HCT116 (cell line): ENCODE measurements around the gene VPS39. TPM values are rescaled to one million over a fixed set of nuclear protein-coding genes. Genes with fewer than 3 reads are reported as not detected.

Experiments
- ATAC-seq: fragments of 200-7000 bp; cut with Tn5 transposase; 2 replicates; pipeline ENCODE4 v1.9.1; 2020; ENCODE audit warnings: mild to moderate bottlenecking, moderate library complexity
- BruUV-seq: library from RNA; stranded (reverse); fragments of 400-500 nt; replicated peaks from 2 replicates; lab custom pipeline; 2021; lab: Mats Ljungman, UMichigan
- CTCF ChIA-PET: fragments of 300-600 bp; sonication (Branson Sonifier 250); formaldehyde crosslinking; loops from one replicate; lab custom pipeline; 2021; ENCODE audit warnings: antibody characterized with exemption; lab: Charles Lee
- POLR2A ChIA-PET: fragments of 300-600, 350-600 bp; sonication (Branson Sonifier 250); formaldehyde crosslinking; loops from one replicate; lab custom pipeline; 2021; ENCODE audit warnings: antibody characterized with exemption; lab: Charles Lee
- RAD21 ChIA-PET, 2 experiments: fragments of 300-600 bp; sonication (Branson Sonifier 250); formaldehyde crosslinking; loops; one replicate each; lab custom pipeline; 2023; ENCODE audit warnings: low total read pairs in 2 of 2; ENCODE audit not compliant: uncharacterized antibody in 2 of 2, unreplicated experiment in 2 of 2, low non-redundant PET in 1 of 2; lab: Charles Lee
- DNase-seq: peaks from one replicate; pipeline ENCODE4 v3.0.0-alpha.2; 2010; ENCODE audit warnings: low read depth, low spot score
- H2AFZ ChIP-seq: fragments of 200-600 bp; shearing (Covaris generic), sonication (generic); 2 replicates; pipeline ENCODE4 v1.6.1; 2017; ENCODE audit warnings: low read depth, mixed run types, mixed read lengths, antibody characterized with exemption, low read length; ENCODE audit not compliant: poor library complexity, severe bottlenecking
- H3K27ac ChIP-seq: 2 replicates; pipeline ENCODE4 v1.5.1; 2012; ENCODE audit warnings: low read depth, low read length
- H3K27me3 ChIP-seq: fragments of 200-600 bp; sonication (generic); 2 replicates; pipeline ENCODE4 v1.6.1; 2016; ENCODE audit warnings: mixed run types, low read length, mixed read lengths; ENCODE audit not compliant: insufficient read depth
- H3K36me3 ChIP-seq, 2 experiments: fragments of 200-500 bp in 1 of 2; fragments of 200-600 bp in 1 of 2; sonication (Bioruptor generic) in 1 of 2; sonication (generic) in 1 of 2; 2 replicates each; pipeline versions ENCODE4 v1.5.1 to v1.6.1; 2014 to 2016; ENCODE audit warnings: low read length in 2 of 2, inconsistent platforms in 1 of 2, mixed read lengths in 1 of 2, mixed run types in 1 of 2; ENCODE audit not compliant: insufficient read depth in 2 of 2, control insufficient read depth in 1 of 2
- H3K4me1 ChIP-seq, 2 experiments: fragments of 200-600 bp in 1 of 2; sonication (generic) in 1 of 2; 2 replicates each; pipeline versions ENCODE4 v1.5.1 to v1.6.1; 2012 to 2017; ENCODE audit warnings: low read length in 2 of 2, inconsistent platforms in 1 of 2, mild to moderate bottlenecking in 1 of 2, mixed read lengths in 1 of 2, mixed run types in 1 of 2, moderate library complexity in 1 of 2; ENCODE audit not compliant: insufficient read depth in 2 of 2, control insufficient read depth in 1 of 2
- H3K4me2 ChIP-seq: fragments of 200-600 bp; sonication (generic); 2 replicates; pipeline ENCODE4 v1.6.1; 2017; ENCODE audit warnings: mixed run types, low read length, mixed read lengths
- H3K4me3 ChIP-seq, 2 experiments: fragments of 200-600 bp in 1 of 2; sonication (generic) in 1 of 2; replicated peaks in 1 of 2; 2 replicates each; pipeline ENCODE4 v1.5.1; 2011 to 2016; ENCODE audit warnings: low read length in 2 of 2, control low read depth in 1 of 2, low read depth in 1 of 2, mild to moderate bottlenecking in 1 of 2, mixed read lengths in 1 of 2, mixed run types in 1 of 2
- H3K79me2 ChIP-seq: fragments of 200-600 bp; sonication (generic); 2 replicates; pipeline ENCODE4 v1.6.1; 2017; ENCODE audit warnings: mild to moderate bottlenecking, mixed run types, low read length, moderate library complexity, mixed read lengths; ENCODE audit not compliant: insufficient read depth
- H3K9ac ChIP-seq: fragments of 200-600 bp; sonication (generic); 2 replicates; pipeline ENCODE4 v1.6.1; 2016; ENCODE audit warnings: low read length, mixed read lengths
- H3K9me2 ChIP-seq: fragments of 200-600 bp; sonication (generic), shearing (Covaris generic); 2 replicates; pipeline ENCODE4 v1.6.1; 2017; ENCODE audit warnings: mixed run types, mild to moderate bottlenecking, moderate library complexity; ENCODE audit not compliant: insufficient read depth
- H3K9me3 ChIP-seq, 2 experiments: fragments of 200-500 bp in 1 of 2; fragments of 200-600 bp in 1 of 2; sonication (Bioruptor generic) in 1 of 2; sonication (generic) in 1 of 2; 2 replicates each; pipeline ENCODE4 v1.6.1; 2014 to 2017; ENCODE audit warnings: low read length in 2 of 2, mixed read lengths in 2 of 2, inconsistent platforms in 1 of 2, low read depth in 1 of 2, mild to moderate bottlenecking in 1 of 2, mixed run types in 1 of 2, moderate library complexity in 1 of 2; ENCODE audit not compliant: control insufficient read depth in 1 of 2, insufficient read depth in 1 of 2
- H4K20me1 ChIP-seq: fragments of 200-600 bp; sonication (generic), shearing (Covaris generic); 2 replicates; pipeline ENCODE4 v1.6.1; 2017; ENCODE audit warnings: mixed run types, mild to moderate bottlenecking, moderate library complexity; ENCODE audit not compliant: insufficient read depth
- CBX3 ChIP-seq: IDR thresholded peaks from 2 replicates; pipeline ENCODE4 v1.6.1; 2012; ENCODE audit warnings: low read depth
- CEBPB ChIP-seq: IDR thresholded peaks from 2 replicates; pipeline ENCODE4 v1.6.1; 2012; ENCODE audit warnings: low read depth
- ELF1 ChIP-seq: IDR thresholded peaks from 2 replicates; pipeline ENCODE4 v1.6.1; 2012; ENCODE audit warnings: low read depth, borderline replicate concordance
- EZH2phosphoT487 ChIP-seq: fragments of 200-600 bp; IDR thresholded peaks from 2 replicates; pipeline ENCODE4 v1.6.1; 2018; ENCODE audit warnings: antibody characterized with exemption, borderline replicate concordance
- MAX ChIP-seq: IDR thresholded peaks from 2 replicates; pipeline ENCODE4 v1.6.1; 2012
- SIN3A ChIP-seq: IDR thresholded peaks from 2 replicates; pipeline ENCODE4 v1.6.1; 2012; ENCODE audit warnings: low read depth
- YY1 ChIP-seq: IDR thresholded peaks from 2 replicates; pipeline ENCODE4 v1.6.1; 2011; ENCODE audit warnings: low read length, low read depth, moderate library complexity, mild to moderate bottlenecking; ENCODE audit not compliant: insufficient replicate concordance; ENCODE audit errors: extremely low read depth
- intact Hi-C: fragments of 100-400 bp; cut with micrococcal nuclease; formaldehyde crosslinking; loops from 2 replicates; pipeline ENCODE4 v1.10.0; 2022
- total RNA-seq: library from RNA; stranded (reverse); gene quantifications from one replicate; pipeline ENCODE4 v1.2.1, GENCODE V29; 2021; ENCODE audit not compliant: unreplicated experiment
- TF ChIP-seq, protein P1 (sequence below), 3 experiments: fragments of 200-600 bp in 1 of 3; sonication (generic) in 1 of 3; IDR thresholded peaks in 2 of 3; conservative IDR thresholded peaks in 1 of 3; 2 replicates each; pipeline ENCODE4 v1.5.1; 2012 to 2017; ENCODE audit warnings: low read depth in 2 of 3, low read length in 2 of 3, antibody characterized with exemption in 1 of 3, borderline replicate concordance in 1 of 3, control low read depth in 1 of 3, mild to moderate bottlenecking in 1 of 3, mixed read lengths in 1 of 3, mixed run types in 1 of 3, moderate library complexity in 1 of 3; ENCODE audit not compliant: insufficient read depth in 1 of 3
- TF ChIP-seq, protein P2 (sequence below): IDR thresholded peaks from 2 replicates; pipeline ENCODE4 v1.6.1; 2012
- TF ChIP-seq, protein P3 (sequence below): IDR thresholded peaks from 2 replicates; pipeline ENCODE4 v1.6.1; 2012; ENCODE audit warnings: low read depth

VPS39 gene
- total RNA-seq, 1 experiment from 2014 or later = 40.1 TPM

DNA sequence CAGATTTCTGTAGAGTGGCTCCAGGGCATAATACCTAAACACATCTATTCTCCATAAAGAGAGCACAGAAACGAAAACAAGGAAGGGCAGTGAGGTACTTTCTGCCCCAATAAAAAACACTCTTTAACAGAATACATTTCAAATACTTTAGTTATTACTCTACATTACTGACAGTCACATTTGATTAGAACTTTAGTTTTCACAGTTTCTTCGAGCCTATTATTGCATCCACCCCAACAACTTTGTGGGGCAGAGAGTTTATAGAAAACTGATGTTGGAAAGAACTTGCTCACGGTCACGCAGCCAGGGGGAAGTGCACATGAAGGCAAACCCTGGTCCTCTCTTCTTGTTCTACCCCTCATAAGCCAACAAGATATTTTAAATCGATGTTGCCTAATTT is 9.0 kb downstream of the VPS39 start:
- DNase-seq = no peak
- ChIA-PET POLR2A (no interaction called here), RAD21 (no interaction called here), CTCF (no interaction called here)
- TSS peak; percentile 3 for BruUV-seq
- H3K9me3 ChIP-seq = no peaks in the 10 kb centered on the region
- H3K4me1 ChIP-seq = no peaks in the 10 kb centered on the region
- no peaks in the 10 kb centered on the region for H4K20me1 ChIP-seq
- no peak overlapping the region for H2AFZ ChIP-seq
- H3K4me2 ChIP-seq = no peak overlapping the region
- peaks cover 0 to 2% of the 10 kb centered on the region in 2 experiments; a peak in 2 of 4 replicates for H3K36me3 ChIP-seq
- H3K9ac ChIP-seq = no peak overlapping the region
- TF ChIP-seq, protein P1, sequence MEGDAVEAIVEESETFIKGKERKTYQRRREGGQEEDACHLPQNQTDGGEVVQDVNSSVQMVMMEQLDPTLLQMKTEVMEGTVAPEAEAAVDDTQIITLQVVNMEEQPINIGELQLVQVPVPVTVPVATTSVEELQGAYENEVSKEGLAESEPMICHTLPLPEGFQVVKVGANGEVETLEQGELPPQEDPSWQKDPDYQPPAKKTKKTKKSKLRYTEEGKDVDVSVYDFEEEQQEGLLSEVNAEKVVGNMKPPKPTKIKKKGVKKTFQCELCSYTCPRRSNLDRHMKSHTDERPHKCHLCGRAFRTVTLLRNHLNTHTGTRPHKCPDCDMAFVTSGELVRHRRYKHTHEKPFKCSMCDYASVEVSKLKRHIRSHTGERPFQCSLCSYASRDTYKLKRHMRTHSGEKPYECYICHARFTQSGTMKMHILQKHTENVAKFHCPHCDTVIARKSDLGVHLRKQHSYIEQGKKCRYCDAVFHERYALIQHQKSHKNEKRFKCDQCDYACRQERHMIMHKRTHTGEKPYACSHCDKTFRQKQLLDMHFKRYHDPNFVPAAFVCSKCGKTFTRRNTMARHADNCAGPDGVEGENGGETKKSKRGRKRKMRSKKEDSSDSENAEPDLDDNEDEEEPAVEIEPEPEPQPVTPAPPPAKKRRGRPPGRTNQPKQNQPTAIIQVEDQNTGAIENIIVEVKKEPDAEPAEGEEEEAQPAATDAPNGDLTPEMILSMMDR (IDR thresholded peaks at IDR 0.05 in 2 of 3, conservative IDR thresholded peaks at IDR 0.05 in 1 of 3; ENCODE audit: borderline replicate concordance in 1 of 3, insufficient read depth in 1 of 3, low read depth in 2 of 3, low read length in 2 of 3) = no peak
- TF ChIP-seq CBX3 (no peak), CEBPB (no peak), SIN3A (no peak), MAX (no peak), ELF1 (no peak), YY1 (no peak), EZH2phosphoT487 (no peak)
- TF ChIP-seq, protein P2, sequence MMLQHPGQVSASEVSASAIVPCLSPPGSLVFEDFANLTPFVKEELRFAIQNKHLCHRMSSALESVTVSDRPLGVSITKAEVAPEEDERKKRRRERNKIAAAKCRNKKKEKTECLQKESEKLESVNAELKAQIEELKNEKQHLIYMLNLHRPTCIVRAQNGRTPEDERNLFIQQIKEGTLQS = no peak
- TF ChIP-seq, protein P3, sequence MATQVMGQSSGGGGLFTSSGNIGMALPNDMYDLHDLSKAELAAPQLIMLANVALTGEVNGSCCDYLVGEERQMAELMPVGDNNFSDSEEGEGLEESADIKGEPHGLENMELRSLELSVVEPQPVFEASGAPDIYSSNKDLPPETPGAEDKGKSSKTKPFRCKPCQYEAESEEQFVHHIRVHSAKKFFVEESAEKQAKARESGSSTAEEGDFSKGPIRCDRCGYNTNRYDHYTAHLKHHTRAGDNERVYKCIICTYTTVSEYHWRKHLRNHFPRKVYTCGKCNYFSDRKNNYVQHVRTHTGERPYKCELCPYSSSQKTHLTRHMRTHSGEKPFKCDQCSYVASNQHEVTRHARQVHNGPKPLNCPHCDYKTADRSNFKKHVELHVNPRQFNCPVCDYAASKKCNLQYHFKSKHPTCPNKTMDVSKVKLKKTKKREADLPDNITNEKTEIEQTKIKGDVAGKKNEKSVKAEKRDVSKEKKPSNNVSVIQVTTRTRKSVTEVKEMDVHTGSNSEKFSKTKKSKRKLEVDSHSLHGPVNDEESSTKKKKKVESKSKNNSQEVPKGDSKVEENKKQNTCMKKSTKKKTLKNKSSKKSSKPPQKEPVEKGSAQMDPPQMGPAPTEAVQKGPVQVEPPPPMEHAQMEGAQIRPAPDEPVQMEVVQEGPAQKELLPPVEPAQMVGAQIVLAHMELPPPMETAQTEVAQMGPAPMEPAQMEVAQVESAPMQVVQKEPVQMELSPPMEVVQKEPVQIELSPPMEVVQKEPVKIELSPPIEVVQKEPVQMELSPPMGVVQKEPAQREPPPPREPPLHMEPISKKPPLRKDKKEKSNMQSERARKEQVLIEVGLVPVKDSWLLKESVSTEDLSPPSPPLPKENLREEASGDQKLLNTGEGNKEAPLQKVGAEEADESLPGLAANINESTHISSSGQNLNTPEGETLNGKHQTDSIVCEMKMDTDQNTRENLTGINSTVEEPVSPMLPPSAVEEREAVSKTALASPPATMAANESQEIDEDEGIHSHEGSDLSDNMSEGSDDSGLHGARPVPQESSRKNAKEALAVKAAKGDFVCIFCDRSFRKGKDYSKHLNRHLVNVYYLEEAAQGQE = no peak
- no peaks in the 10 kb centered on the region for H3K27me3 ChIP-seq
- 0 out of 2 replicates have a peak, but pooled peaks cover 3% of the 10 kb centered on the region for H3K79me2 ChIP-seq
- no peaks in the 10 kb centered on the region for H3K9me2 ChIP-seq
- no peak for ATAC-seq
- intact Hi-C loops = no loop called here
- no peak overlapping the region for H3K27ac ChIP-seq
- H3K4me3 ChIP-seq = no peak overlapping the region
